HepG2 (cell line): ENCODE measurements around the gene ZFP92. TPM values are rescaled to one million over a fixed set of nuclear protein-coding genes. Genes with fewer than 3 reads are reported as not detected.

Experiments used
- ATF5 ChIP-seq: sonication (generic); formaldehyde crosslinking; IDR thresholded peaks from 2 replicates; pipeline ENCODE4 v1.4.0; 2020; ENCODE audit warnings: mild to moderate bottlenecking, low read depth, missing genetic modification reagents
- DZIP1 ChIP-seq: sonication (generic); formaldehyde crosslinking; IDR thresholded peaks from 2 replicates; pipeline ENCODE4 v1.5.0; 2020; ENCODE audit warnings: mild to moderate bottlenecking, missing genetic modification reagents
- HMGXB3 ChIP-seq: sonication (generic); formaldehyde crosslinking; IDR thresholded peaks from 2 replicates; pipeline ENCODE4 v1.4.0; 2020; ENCODE audit warnings: missing genetic modification reagents, borderline replicate concordance
- ISX ChIP-seq: sonication (generic); formaldehyde crosslinking; conservative IDR thresholded peaks from 2 replicates; pipeline ENCODE4 v1.5.0; 2020; ENCODE audit warnings: missing genetic modification reagents
- KLF12 ChIP-seq: sonication (generic); formaldehyde crosslinking; IDR thresholded peaks from 2 replicates; pipeline ENCODE4 v1.4.0; 2020; ENCODE audit warnings: missing genetic modification reagents, borderline replicate concordance
- NFIB ChIP-seq: sonication (generic); formaldehyde crosslinking; IDR thresholded peaks from 2 replicates; pipeline ENCODE4 v1.9.0; 2021; ENCODE audit warnings: missing genetic modification reagents, mild to moderate bottlenecking, borderline replicate concordance
- RBFOX2 ChIP-seq: fragments of 200-400 bp; formaldehyde crosslinking; IDR thresholded peaks from 2 replicates; pipeline ENCODE4 v1.6.1; 2017; ENCODE audit warnings: low read depth, mild to moderate bottlenecking, low read length
- SMC3 ChIP-seq: IDR thresholded peaks from 2 replicates; pipeline ENCODE4 v1.6.1; 2011; ENCODE audit warnings: low read length, improper control_type of control experiment
- TARDBP ChIP-seq: sonication (generic); formaldehyde crosslinking; IDR thresholded peaks from 2 replicates; pipeline ENCODE4 v1.8.0; 2022; ENCODE audit warnings: mild to moderate bottlenecking, missing genetic modification reagents
- TCF12 ChIP-seq, 2 experiments: fragments of 450-650 bp in 1 of 2; sonication (generic) in 1 of 2; formaldehyde crosslinking in 1 of 2; IDR thresholded peaks; 2 replicates each; pipeline versions ENCODE4 v1.6.1 to v1.8.0; 2017 to 2022; ENCODE audit warnings: antibody characterized with exemption in 1 of 2, mild to moderate bottlenecking in 1 of 2, missing genetic modification reagents in 1 of 2, moderate library complexity in 1 of 2
- TCF7 ChIP-seq: sonication (generic); IDR thresholded peaks from 2 replicates; pipeline ENCODE4 v1.6.1; 2016; ENCODE audit warnings: antibody characterized with exemption, low read depth
- ZNF160 ChIP-seq: sonication (generic); formaldehyde crosslinking; IDR thresholded peaks from 2 replicates; pipeline ENCODE4 v1.8.0; 2022; ENCODE audit warnings: mild to moderate bottlenecking, inconsistent platforms, missing genetic modification reagents
- ZNF263 ChIP-seq: sonication (generic); formaldehyde crosslinking; IDR thresholded peaks from 2 replicates; pipeline ENCODE4 v1.4.0; 2020; ENCODE audit warnings: missing genetic modification reagents
- ZNF296 ChIP-seq: sonication (generic); formaldehyde crosslinking; conservative IDR thresholded peaks from 2 replicates; pipeline ENCODE4 v1.5.0; 2020; ENCODE audit warnings: mild to moderate bottlenecking, missing genetic modification reagents
- ZNF704 ChIP-seq: sonication (generic); formaldehyde crosslinking; IDR thresholded peaks from 2 replicates; pipeline ENCODE4 v1.8.1; 2023; ENCODE audit warnings: mild to moderate bottlenecking, inconsistent platforms, moderate library complexity, missing genetic modification reagents, borderline replicate concordance
- ZNF709 ChIP-seq: sonication (generic); formaldehyde crosslinking; IDR thresholded peaks from 2 replicates; pipeline ENCODE4 v1.5.0; 2020; ENCODE audit warnings: mild to moderate bottlenecking, missing genetic modification reagents
- ZNF879 ChIP-seq: sonication (generic); formaldehyde crosslinking; IDR thresholded peaks from 2 replicates; pipeline ENCODE4 v1.8.1; 2023; ENCODE audit warnings: missing genetic modification reagents
- ZSCAN5A ChIP-seq: sonication (generic); formaldehyde crosslinking; IDR thresholded peaks from 2 replicates; pipeline ENCODE4 v1.8.0; 2022; ENCODE audit warnings: mild to moderate bottlenecking, missing genetic modification reagents, borderline replicate concordance
- polyA plus RNA-seq, 8 experiments: library from polyadenylated mRNA; depleted of rRNA in 3 of 8; stranded (reverse) in 7 of 8; unstranded in 1 of 8; fragments of >200 nt; fragmentation: Illumina TruSeq in 4 of 8; extraction: Trizol in 4 of 8; gene quantifications; 2 replicates each; pipeline versions ENCODE4 v1.2.1 to v1.2.3, GENCODE V29; 2011 to 2016; ENCODE audit warnings: low read depth in 4 of 8, missing spikeins in 1 of 8, mixed read lengths in 1 of 8; ENCODE audit not compliant: insufficient read depth in 1 of 8
- total RNA-seq, 5 experiments: library from RNA; depleted of rRNA; stranded (reverse); fragments of >200 nt; fragmentation: Illumina TruSeq; extraction: Trizol; gene quantifications; 2 replicates each; pipeline ENCODE4 v1.2.3, GENCODE V29; 2016; ENCODE audit warnings: low read depth in 1 of 5

Gene ZFP92
- total and polyA plus RNA-seq, 2 of the 13 experiments (the other 11 are each of a cell fraction or from before 2014, with no cell fraction given) = 0.02 TPM; not detected in 1

- TF ChIP-seq DZIP1 (CRISPR knock-in tag) = no peak
- TF ChIP-seq TARDBP (CRISPR knock-in tag) = 0 out of 2 replicates have a peak, but pooled peaks have one; percentile 18
- no peak for TF ChIP-seq ZSCAN5A
- TF ChIP-seq SMC3 = no peak
- no peak for TF ChIP-seq ZNF263
- no peak for TF ChIP-seq TCF7
- TF ChIP-seq ZNF296 (CRISPR knock-in tag) = 0 out of 2 replicates have a peak, but pooled peaks have one; percentile 38
- TF ChIP-seq ZNF704 (CRISPR knock-in tag) = no peak
- no peak for TF ChIP-seq RBFOX2
- no peak for TF ChIP-seq NFIB (CRISPR knock-in tag)
- TF ChIP-seq ZNF709 (CRISPR knock-in tag) = no peak
- no peak for TF ChIP-seq ZNF160 (CRISPR knock-in tag)
- TF ChIP-seq ATF5 (CRISPR knock-in tag) = no peak
- TF ChIP-seq ZNF879 = no peak
- TF ChIP-seq KLF12 = no peak
- no peak for TF ChIP-seq TCF12 (IDR thresholded peaks at IDR 0.05)
- no peak for TF ChIP-seq TCF12 (CRISPR knock-in tag; IDR thresholded peaks at IDR 0.05)
- no peak for TF ChIP-seq HMGXB3 (CRISPR knock-in tag)
- no peak for TF ChIP-seq ISX (CRISPR knock-in tag)
These were observed 1.7 kb upstream of the ZFP92 start (continued) for GRCh38 chrX:153409414-153410101.
